GM10847 (cell line): ENCODE measurements around the gene MYADML2.

Source experiments
- POLR2A ChIP-seq: IDR thresholded peaks from 2 replicates; pipeline ENCODE4 v1.6.1; 2011; ENCODE audit not compliant: insufficient read length; ENCODE audit errors: extremely low read depth

MYADML2 gene

DNA sequence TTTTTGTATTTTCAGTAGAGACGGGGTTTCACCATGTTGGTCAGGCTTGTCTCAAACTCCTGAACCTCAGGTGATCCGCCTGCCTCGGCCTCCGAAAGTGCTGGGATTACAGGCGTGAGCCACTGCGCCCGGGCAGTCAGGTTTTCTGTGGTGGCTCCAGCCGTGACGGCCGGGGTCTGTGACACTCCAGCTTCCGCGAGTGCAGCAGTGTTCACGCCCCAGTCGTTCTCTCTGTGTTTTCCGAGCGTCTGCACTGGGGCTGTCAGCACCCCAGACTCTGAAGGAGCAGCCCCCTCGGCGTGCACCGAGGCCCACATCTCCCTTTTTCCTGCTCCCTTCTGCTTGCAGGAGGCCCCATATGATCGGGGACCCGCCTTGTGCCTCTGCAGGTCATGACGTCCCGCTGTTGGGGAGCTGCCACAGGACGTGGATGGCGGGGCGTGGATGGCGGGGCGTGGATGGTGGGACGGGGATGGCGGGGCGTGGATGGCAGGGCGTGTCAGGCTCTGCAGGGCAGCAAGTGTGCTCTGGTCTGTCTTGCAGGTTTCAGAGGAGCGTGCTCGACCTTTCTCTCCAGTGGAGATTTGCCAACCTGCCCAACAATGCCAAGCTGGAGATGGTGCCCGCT is 36.1 kb upstream of the MYADML2 start:
- TF ChIP-seq POLR2A, result no peak

DNA sequence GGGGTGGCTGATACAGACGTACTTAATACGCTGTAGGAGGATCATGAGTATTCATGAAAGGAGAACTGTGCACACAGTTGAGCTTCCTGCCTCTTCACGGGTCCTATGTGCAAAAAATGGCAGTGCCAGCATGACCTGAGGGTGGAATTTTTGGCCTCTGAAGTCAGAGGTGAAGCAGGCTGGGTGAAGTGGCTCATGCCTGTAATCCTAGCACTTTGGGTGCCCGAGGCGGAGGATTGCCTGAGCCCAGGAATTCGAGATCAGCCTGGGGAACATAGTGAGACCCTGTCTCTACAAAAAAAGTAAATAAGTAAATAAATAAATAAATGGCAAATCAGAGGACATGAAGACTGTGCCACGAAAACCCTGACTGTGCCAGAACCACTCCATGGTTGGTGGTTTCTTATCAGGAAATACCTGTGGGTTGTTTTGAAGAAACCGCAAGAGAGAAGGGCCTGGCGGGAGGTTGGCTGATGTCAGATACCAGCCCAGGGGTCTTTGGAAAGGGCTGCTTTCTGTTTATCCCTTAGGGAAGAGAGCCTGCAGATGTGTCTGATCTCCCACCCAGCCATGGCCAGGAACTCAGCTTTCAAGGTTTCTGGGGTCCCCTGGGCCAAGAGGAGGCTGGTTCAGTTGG is 33.8 kb upstream of the MYADML2 start:
- TF ChIP-seq POLR2A, result no peak

DNA sequence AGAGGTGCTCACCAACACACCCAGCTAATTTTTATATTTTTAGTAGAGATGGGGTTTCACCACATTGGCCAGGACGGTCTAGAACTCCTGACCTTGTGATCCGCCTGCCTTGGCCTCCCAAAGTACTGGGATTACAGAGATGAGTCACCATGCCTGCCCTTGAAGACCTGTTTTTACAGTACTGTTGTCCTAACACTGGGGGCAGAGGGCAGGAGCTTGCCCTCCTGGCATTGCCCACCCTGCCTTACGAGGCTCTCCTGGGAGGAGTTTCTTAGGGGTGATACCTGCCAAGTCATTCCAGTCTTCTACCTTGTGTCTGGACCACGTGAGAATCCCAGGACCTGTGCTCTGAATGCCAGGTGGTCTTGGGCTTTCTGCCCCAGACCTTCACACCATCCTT is 33.1 kb upstream of the MYADML2 start:
- no peak for TF ChIP-seq POLR2A

DNA sequence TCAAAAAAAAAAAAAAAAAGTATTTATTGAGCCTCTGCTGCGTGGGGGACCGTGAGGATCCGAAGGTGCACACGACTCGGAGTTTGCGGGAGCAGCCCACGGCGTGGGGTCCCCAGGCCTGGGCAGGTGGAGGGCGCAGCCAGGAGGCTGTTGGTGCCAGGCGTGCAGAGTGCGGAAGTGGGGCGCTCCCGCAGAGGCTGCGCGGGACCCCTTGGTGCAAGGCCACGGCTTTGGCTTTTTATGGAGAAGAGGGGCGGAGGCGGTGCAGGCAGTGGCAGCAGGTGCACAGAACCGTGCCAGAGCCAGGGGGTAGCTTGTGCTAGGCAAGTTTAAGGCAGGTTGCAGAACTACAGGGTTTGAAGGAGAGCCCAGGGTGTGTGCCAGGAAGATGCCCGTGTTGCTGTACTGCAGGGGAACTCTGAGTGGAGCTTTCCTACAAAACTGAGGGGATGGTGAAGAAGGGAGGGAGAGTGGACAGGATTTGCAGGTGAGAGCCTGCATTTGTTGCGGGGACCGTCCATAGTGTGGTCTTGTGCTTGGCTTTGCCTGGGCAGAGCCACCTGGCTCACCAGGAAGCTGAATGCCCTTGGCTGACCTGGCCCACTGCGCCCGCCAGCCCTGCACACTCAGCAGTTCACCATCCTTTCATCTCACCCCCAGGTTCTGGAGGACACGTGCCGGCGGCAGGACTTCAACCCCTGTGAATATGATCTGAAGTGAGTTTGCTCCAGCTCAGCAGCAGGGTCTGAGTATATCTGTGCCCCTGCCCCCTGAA is 31.7 kb upstream of the MYADML2 start:
- TF ChIP-seq POLR2A, result no peak

DNA sequence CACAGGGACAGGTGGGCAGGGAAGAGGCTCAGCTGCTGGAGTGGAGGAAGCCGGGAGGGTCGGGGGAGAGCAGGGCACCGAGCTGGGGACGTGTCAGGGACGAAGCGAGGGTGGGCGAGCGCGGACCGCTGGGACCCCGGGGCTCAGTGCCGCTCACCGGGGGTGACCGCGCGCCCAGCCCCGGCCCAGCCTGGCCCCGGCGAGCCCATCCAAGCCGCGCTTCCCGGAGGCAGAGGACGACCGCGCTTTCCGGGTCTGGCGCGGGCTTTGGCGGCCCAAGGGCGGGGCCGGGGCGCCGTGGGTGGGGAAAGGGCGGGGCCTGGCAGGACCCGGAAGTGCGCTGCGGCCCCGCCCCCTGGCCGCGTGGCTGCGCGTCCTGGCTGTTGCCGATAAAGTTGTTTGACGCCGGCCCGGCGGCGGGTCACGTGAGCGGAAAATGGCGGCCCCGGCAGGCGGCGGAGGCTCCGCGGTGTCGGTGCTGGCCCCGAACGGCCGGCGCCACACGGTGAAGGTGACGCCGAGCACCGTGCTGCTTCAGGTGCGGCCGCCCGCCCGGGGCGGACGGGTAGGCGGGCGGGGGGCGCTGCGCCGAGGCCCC is 30.3 kb upstream of the MYADML2 start, which contains the start of gene ASPSCR1:
ASPSCR1 (plus strand) TSS at position 419 of the 598 bp plus-strand sequence; CDS start at position 437, 18 bp downstream.
- TF ChIP-seq POLR2A, result peak; percentile 96

DNA sequence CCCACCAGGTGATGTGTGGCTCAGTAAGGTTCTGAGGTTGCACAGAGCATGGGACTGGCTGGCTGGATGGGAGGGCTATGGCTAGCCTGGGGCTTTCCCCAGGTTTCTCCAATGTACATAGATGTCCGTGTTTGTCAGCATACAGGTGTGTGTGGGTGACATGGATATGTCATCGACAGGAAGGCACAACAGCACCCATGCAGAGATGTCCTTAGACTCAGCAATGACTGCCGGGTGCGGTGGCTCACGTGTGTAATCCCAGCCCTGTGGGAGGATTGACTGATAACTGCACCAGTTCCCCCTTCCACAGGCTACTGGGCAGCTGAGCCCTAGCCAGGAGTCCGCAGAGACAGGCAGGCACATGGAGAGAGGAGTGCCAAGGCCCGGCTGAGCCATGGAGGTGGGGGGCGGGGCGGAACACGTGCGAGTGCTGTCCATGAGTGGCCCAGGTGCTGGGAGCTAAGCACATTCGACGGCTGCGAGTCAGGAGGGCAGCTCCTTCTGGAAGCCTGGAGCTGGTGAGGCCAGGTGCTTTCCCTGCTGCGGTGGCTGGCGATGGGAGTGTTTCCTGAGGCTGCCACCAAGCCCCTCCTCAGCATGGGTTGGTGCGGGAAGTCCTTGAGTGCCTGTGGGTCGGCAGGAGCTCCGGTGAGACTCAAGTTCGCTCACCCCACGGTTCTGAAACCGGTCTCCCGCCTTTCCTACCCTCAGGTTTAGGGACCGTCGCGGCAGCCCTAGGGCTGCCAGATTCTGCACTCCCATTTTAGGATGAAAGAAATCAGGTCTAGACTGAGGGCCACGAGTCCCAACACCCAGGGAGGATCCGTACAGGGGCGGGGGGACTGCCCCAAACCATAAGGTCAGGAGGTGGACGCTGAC is 29.5 kb upstream of the MYADML2 start:
- no peak for TF ChIP-seq POLR2A

DNA sequence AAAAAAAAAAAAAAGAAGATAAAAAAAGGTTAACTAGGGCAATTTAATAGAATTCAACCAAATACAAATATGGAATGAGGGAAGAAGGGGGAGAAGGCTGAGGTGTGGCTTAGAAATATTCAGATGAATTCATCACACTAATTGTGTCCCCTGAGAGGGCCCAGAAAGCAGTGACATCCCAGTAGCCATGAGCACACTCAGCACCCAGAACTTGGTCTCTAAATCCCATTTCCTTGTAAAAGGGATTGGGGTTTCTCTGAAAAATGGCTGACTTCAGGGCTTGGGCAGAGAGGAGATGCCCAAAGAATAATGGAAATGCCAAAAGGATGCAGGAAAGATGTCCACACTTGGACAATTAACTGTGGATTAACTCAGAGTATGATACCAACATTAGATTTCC is 26.4 kb upstream of the MYADML2 start:
- no peak for TF ChIP-seq POLR2A

DNA sequence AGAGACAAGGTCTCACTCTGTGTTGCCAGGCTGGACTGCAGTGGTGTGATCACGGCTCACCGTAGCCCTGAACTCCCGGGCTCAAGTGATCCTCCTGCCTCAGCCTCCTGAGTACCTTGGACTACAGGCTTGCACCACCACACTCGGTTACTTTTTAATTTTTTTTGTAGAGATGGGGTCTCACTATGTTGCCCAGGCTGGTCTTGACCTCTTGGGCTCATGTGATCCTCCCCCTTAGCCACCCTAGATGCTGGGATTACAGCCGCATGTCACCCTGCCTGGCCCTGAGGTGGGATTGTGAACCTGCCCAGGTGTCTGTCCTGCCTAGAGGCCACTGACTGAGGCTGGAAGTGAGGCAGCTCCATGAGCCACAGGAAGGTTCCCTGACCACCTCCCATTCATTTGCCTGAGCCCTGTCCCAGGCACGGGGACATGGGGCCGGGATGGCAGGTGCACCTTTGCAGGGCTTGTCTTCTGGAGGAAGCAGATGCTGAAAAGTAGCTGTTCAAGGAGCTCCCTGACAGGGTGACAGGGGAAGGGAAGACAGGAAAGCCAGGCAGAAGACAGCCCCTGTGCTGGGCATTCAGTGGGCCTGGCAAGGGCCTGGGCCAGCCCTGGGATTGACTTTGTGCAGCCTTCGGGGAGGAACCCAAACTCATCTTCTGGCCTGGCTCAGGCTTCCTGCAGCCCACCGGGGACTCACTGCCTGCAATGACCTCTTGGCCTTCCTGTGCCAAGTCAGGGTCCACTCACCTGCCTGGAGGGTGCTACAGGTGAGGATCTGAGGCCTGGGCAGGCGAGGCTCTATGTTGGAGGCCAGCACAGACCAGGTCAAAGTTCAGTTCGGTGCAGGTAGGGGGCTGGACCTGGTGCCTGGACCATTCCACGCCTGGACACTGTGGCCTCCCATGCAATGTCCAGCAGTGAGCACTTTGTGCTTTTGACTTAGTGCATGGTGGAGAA is 22.1 kb upstream of the MYADML2 start:
- no peak for TF ChIP-seq POLR2A

DNA sequence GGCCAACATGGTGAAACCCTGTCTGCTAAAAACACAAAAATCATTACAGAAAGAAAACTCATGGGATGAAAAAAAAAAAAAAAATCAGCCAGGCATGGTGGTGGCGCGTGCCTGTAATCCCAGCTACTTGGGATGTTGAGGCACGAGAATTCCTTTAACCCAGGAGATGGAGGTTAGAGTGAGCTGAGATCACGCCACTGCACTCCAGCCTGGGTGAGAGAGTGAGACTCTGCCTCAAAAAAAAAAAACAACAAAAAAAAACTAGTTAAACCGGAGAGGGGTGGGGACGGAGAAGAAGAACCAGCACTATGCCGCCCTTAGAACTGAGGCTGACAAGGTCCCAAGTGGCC is 21.3 kb upstream of the MYADML2 start:
- TF ChIP-seq POLR2A, result no peak

DNA sequence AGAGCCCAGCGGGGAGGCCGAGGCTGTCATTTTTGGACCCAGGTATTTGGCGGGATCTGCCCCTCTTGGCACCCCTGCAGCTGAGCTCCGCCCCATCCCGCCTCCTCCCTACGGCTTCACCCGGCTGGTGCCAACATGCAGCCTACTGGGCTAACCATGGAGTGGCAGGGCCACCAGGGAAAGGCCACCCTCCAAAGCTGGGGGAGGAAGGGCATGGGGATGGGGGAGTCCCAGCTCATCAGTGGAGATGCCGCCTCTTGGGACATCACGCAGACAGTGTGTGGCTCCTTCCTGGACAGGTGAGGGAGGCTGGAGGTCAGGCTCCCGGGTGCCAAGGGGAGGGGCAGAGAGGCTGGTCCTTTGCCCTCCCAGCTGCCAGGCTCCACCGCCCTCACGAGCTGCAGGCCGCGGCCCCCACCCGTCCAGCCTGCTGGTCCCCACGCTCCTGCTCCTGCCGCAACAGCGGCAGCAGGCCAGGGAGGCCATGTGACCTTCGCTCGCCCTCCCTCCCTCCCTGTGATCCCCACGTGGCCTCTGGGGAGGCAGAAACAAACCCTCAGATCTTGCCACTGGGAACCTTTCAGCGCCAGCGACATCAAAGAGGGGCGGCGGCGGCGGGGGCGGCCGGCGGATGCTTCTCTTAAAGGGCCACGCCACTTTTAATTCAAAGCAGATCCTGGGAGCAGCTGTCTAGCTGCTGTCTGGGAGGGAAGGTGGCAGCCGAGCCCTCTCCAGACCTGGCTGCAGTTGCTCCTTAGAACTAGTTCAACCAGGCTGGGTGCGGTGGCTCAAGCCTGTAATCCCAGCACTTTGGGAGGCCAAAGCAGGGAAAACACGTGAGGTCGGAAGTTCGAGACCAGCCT is 20.7 kb upstream of the MYADML2 start:
- no peak for TF ChIP-seq POLR2A

DNA sequence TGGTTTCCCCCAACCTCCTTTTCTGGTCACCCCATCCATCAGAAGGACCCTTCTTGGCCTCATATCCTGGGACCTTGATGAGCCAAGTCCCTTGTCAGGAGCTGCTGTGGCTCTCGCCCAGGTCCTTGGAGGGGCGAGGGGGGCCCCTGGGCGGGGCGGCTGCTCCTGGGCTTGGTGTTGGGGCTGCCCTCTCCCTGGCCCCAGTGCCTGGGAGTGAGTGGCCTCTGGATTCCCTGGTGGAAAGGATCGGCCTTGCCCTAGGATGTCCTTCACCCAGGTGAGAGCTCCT is 20.2 kb upstream of the MYADML2 start:
- TF ChIP-seq POLR2A, result no peak

DNA sequence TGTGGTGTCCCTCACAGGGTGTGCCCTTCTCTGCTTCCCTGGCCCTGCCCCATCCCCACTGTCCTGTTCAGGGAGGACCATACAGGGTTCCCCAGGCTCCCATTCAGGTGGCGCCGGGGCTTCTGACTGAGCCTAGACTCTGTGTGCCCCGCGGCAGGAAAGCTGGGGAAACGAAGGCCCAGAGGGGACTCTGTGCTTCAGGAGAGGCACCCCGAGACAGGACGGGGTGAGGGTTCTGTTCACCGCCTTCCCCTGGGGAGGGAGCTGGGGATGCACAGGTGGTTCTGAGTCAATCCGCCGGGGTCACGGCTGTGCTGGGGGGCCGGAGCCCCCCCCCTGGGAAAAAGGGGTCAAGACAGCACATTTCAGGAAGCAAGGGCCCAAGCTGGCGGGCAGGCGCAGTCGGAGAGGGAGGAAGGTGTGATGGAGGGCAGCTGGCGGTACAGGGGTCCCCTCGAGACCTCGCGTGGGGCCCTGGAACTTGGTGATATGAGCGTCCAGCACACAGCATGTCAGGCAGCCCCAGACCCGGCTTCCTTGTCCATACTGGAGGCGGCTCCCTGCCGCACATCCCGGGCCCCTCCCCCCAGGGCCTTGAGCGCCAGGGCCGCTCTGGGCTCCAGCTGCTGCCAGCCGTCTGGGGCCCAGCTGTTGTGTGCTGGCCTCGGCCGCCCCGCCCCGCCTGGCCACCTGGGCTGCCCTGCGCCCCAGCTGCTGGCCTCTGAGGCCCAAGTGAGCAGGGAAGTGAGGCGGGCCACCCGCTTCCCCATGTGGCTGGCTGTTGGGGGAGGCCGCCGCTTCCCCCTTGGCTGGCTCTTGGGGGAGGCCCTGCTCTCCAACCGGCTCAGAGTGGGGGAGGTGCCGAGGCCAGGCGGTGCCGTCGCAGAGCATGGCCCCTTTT is 19.6 kb upstream of the MYADML2 start:
- no peak for TF ChIP-seq POLR2A
